HG03520 (cell line): ENCODE measurements around the gene HEPACAM.

ENCODE experiments used
- ATAC-seq: cut with Tn5 transposase; IDR thresholded peaks from one replicate; pipeline ENCODE4 v1.9.1; 2021; ENCODE audit warnings: mild to moderate bottlenecking, moderate library complexity; ENCODE audit not compliant: unreplicated experiment

HEPACAM gene

DNA sequence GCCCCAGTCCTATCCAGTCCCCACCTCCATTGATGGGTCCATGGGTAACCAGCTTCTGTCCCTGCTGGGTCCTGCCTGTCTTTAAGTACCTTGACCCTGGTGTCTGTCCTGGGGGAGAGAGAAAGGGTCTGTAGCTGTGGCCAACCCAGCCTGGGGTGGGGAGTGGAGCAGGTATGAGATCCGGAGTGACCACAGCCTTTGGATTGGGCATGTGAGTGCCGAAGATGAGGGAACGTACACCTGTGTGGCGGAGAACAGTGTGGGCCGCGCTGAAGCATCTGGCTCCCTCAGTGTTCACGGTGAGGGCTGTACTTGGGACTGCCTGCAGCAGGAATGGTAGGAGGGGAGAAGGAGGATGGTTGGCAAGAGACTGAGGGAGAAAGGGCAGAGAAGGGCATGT lies 65.4 kb downstream of the HEPACAM start:
- no peak for ATAC-seq

DNA sequence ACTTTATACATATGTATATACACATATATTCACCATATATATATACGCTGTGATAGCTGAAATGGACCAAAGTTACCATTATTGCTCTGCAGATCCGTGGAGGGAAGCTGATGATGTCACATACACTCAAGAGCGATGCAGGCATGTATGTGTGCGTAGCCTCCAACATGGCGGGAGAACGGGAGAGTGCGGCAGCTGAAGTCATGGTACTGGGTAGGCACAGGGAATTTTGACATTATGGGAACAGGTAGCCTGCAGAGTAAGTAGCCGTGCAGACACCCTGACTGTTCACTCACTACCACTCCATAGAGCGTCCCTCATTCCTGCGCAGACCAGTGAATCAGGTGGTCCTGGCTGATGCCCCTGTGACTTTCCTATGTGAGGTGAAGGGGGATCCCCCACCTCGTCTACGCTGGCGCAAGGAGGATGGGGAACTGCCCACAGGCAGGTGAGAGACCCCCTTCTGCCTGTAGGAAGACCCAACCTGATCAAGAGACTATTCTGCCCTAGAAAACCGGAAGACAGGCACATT lies 65.9 kb downstream of the HEPACAM start:
- ATAC-seq, result no peak

DNA sequence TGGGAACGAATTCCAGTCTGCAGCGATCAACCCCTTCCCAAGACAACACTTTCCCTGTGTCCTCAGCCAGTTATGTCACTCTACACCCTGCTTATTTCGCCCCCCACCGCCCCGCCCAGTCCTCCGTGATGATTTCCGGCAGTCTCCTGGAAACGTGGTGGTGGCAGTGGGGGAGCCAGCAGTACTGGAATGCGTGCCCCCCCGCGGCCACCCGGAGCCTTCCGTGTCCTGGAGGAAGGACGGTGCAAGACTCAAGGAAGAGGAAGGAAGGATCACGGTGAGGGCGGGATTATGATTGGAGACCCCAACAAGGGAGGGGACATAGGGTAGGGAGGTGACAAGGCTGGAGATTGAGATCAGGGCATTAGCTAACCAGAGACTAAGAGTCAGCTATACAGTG lies 66.5 kb downstream of the HEPACAM start:
- ATAC-seq, result no peak
